Thoracic aorta (tissue), 2 donors: Measurements from ENCODE around the gene ANKRD12. TPM values are rescaled to one million over a fixed set of nuclear protein-coding genes. Genes with fewer than 3 reads are reported as not detected.
A peak's percentile ranks its signal among the peaks of the same experiment; 100 is the strongest.

Source experiments
- ATAC-seq: fragments of 150-250 bp; one replicate; pipeline ENCODE4 v1.8.0; 2017; ENCODE audit warnings: low read depth; ENCODE audit not compliant: insufficient number of reproducible peaks, low FRiP score
- DNase-seq: peaks from one replicate; pipeline ENCODE4 v3.0.0-alpha.2; 2020; ENCODE audit warnings: low spot score
- H3K27ac ChIP-seq, 2 donors: fragments of 200-600 bp; sonication (generic); 1 replicate in 1 of 2; 2 replicates in 1 of 2; pipeline ENCODE4 v1.5.1; 2016; ENCODE audit warnings: mild to moderate bottlenecking in 2 of 2, moderate library complexity in 2 of 2
- H3K27me3 ChIP-seq: fragments of 200-600 bp; sonication (generic); replicated peaks from 2 replicates; pipeline ENCODE4 v1.6.0; 2016; ENCODE audit warnings: mild to moderate bottlenecking; ENCODE audit not compliant: insufficient read depth
- H3K36me3 ChIP-seq: fragments of 200-600 bp; sonication (generic); one replicate; pipeline ENCODE4 v1.5.1; 2016
- H3K4me1 ChIP-seq, 2 donors: fragments of 200-600 bp; sonication (generic); 1 replicate in 1 of 2; 2 replicates in 1 of 2; pipeline versions ENCODE4 v1.5.1 to v1.6.0; 2016; ENCODE audit warnings: low read depth in 2 of 2, mild to moderate bottlenecking in 1 of 2; ENCODE audit not compliant: control insufficient read depth in 1 of 2
- H3K4me3 ChIP-seq: fragments of 200-600 bp; sonication (generic); 2 replicates; pipeline ENCODE4 v1.5.1; 2016; ENCODE audit warnings: mild to moderate bottlenecking
- H3K9me3 ChIP-seq: fragments of 200-600 bp; sonication (generic); 2 replicates; pipeline ENCODE4 v1.5.1; 2016
- CTCF ChIP-seq: fragments of 200-600 bp; sonication (generic); IDR thresholded peaks from one replicate; pipeline ENCODE4 v1.5.1; 2019; ENCODE audit warnings: antibody characterized with exemption
- total RNA-seq, 2 donors: library from RNA; depleted of rRNA; stranded (reverse); fragments of >200 nt; gene quantifications; one replicate each; pipeline versions ENCODE4 v1.1.0 to v1.2.3, GENCODE V29; 2016

ANKRD12 gene
- total RNA-seq, 2 donors from 2014 or later, result 35.6 to 70.3 TPM

- no peaks in the 10 kb centered on the region for H3K36me3 ChIP-seq
- H3K9me3 ChIP-seq, result no peaks in the 10 kb centered on the region
- H3K4me1 ChIP-seq, result peaks cover 32 to 43% of the 10 kb centered on the region in 2 donors
- no peaks in the 10 kb centered on the region for H3K27me3 ChIP-seq
- TF ChIP-seq CTCF, result no peak
- H3K27ac ChIP-seq, result peak within 1 kb of the TSS; percentile 91 to 96
- ATAC-seq, result peak; percentile 84
- peak within 1 kb of the TSS; percentile 89 for H3K4me3 ChIP-seq
- peak; percentile 81 for DNase-seq
Measured at GRCh38 chr18:9102508-9103375, 33.8 kb upstream of the ANKRD12 start, which contains the start of gene NDUFV2. TSS of gene NDUFV2 (plus strand) at chr18:9102699. CDS start at chr18:9102744, 45 bp downstream.

GRCh38 chr18:9103376-9103873, 33.2 kb upstream of the ANKRD12 start:
- peak overlapping the region; percentile 91 to 96 for H3K27ac ChIP-seq
- peak overlapping the region; percentile 89 for H3K4me3 ChIP-seq
- H3K9me3 ChIP-seq, result no peaks in the 10 kb centered on the region
- no peaks in the 10 kb centered on the region for H3K36me3 ChIP-seq
- peaks cover 37 to 49% of the 10 kb centered on the region in 2 donors for H3K4me1 ChIP-seq
- no peak for DNase-seq
- no peak for TF ChIP-seq CTCF
- no peak for ATAC-seq
- H3K27me3 ChIP-seq, result no peaks in the 10 kb centered on the region

GRCh38 chr18:9104244-9104901, 32.2 kb upstream of the ANKRD12 start:
- ATAC-seq, result no peak
- Histone ChIP-seq H3K9me3 (no peaks in the 10 kb centered on the region), H3K4me1 (peaks cover 43 to 59% of the 10 kb centered on the region in 2 donors), H3K27ac (peak overlapping the region in 1 of 2 donors; percentile 96), H3K27me3 (no peaks in the 10 kb centered on the region), H3K36me3 (no peaks in the 10 kb centered on the region), H3K4me3 (peak overlapping the region; percentile 89)
- no peak for DNase-seq
- no peak for TF ChIP-seq CTCF

- TF ChIP-seq CTCF, result no peak
- Histone ChIP-seq H3K4me3 (peak overlapping the region; percentile 89), H3K27ac (peak overlapping the region in 1 of 2 donors; percentile 4), H3K36me3 (no peaks in the 10 kb centered on the region), H3K9me3 (no peaks in the 10 kb centered on the region), H3K27me3 (no peaks in the 10 kb centered on the region), H3K4me1 (peaks cover 49 to 69% of the 10 kb centered on the region in 2 donors)
- no peak for DNase-seq
- ATAC-seq, result no peak
Measured at GRCh38 chr18:9105420-9105819, 31.2 kb upstream of the ANKRD12 start.

- Histone ChIP-seq H3K36me3 (no peaks in the 10 kb centered on the region), H3K9me3 (no peaks in the 10 kb centered on the region), H3K4me3 (peak overlapping the region; percentile 89), H3K4me1 (peaks cover 55 to 76% of the 10 kb centered on the region in 2 donors), H3K27me3 (no peaks in the 10 kb centered on the region), H3K27ac (no peak overlapping the region)
- DNase-seq, result no peak
- no peak for ATAC-seq
- TF ChIP-seq CTCF, result no peak
Measured at GRCh38 chr18:9106094-9106493, 30.5 kb upstream of the ANKRD12 start.
